HG03280 (cell line): ENCODE measurements around the gene CREG2.

Experiments
- ATAC-seq: cut with Tn5 transposase; IDR thresholded peaks from one replicate; pipeline ENCODE4 v1.9.1; 2021; ENCODE audit warnings: mild to moderate bottlenecking, moderate library complexity; ENCODE audit not compliant: unreplicated experiment

The CREG2 gene

DNA sequence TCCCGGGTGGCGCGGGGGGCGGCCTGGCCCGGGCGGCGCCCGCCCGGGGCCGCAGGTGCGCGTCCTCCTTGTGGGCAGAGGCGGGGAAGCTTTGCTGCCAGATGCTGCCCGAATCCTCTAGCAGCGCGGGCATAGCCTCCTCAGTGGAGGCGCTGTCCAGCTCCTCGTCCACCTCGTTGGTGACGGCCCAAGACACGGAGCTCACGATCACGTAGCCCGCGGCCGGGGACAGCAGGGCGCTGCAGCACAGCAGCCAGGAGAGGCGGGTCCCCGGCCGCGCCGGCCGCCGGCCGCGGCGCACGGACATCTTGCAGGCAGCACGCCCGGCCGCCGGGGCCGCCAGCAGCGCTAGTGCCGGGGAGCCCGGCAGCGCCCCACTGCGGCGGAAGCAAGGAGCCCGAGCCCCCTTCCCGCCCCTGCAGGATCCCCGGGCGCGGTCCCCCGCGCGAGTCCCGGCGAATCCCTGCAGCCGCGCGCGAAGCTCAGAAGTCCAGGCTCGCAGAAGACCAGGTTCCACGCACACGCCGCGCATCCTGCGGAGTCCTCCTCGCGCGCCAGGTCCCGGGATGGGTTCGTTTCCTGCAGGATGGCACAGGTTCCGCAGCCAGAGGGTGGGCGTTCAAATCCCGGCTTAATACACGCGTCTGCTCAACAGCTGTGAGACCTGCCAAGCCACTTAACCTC is at the start of gene CREG2:
Gene CREG2, minus strand, starts transcription at position 353 of the 684 bp plus-strand sequence. Its CDS starts 46 bp downstream, at position 307.
- ATAC-seq = no peak

DNA sequence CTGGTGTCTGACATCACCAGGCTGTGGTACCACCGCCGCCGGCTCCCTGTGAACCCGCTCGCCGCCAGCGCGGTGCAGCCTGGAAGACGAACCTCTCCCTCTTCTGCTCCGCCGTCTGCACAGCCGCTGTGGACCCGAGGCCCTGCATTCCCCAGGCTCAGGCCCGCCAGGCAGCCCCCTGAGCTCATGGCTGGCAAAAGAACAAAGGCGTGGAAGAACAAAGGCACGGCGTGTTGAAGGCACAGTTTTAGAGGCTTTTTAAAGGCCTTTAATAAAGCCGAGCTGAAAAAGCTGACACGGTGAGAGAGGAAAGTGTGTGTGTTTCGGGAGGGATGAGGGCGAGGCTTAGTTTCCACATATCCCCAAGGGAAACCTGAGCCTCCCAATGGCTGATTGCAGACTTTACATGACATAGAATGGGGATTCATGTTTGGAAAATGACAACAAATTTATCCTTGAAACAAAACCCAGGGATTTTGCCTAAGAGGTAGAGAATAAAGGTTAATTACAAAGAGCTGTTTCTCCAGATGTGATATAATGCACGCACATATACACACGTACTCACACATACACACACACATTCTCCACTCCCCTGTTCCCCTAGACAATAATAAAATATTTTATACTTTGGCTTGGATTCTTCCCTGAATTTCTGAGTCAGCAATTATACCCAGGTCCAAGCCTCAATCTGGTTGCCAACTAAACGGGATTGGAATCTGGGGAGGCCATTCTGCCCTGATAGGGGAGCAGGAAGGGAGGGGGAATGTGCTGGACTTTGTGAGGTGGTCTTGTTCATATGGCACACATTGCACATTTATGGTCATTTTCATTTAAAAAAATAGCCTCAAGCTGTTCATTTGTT is 47.9 kb upstream of the CREG2 start:
- no peak for ATAC-seq

DNA sequence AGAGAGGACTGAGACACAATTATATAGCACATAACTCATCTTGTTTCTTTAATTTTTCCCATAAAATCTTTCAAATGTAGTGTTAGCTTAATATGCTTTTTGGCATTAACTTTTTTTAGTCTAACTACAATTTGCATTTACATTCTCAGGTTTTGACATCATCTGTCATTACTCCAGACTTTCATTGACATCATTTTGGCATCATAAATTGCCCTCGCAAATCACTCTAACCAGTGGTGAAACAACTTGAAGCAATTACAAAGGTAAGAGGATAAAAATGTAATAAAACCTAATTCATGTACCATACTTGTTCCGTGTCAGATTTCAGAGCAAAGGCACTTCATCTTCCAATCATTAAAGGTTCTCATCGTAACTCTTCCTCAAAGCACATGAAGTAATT is 46.2 kb upstream of the CREG2 start:
- no peak for ATAC-seq

GRCh38 chr2:101432411-101433181 is 45.3 kb upstream of the CREG2 start:
- ATAC-seq = no peak

DNA sequence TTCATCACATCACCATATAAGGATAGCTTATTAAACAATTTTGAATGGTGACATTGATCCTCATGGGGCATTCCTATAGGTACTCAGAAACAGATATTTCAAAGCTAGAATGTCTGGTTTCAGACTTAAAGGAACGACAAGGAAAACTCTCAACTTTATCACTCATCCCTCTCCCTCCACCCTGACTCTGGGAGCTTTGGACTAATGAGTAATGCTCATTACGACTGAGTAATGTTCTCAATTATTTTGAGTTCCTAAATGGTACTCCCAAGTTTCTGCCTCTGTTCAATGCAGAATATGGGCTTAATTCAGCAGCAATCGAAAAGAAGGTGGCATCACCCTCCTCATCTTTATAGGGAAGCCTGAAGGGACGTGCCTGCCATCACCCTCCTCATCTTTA is 44.2 kb upstream of the CREG2 start:
- ATAC-seq = no peak

DNA sequence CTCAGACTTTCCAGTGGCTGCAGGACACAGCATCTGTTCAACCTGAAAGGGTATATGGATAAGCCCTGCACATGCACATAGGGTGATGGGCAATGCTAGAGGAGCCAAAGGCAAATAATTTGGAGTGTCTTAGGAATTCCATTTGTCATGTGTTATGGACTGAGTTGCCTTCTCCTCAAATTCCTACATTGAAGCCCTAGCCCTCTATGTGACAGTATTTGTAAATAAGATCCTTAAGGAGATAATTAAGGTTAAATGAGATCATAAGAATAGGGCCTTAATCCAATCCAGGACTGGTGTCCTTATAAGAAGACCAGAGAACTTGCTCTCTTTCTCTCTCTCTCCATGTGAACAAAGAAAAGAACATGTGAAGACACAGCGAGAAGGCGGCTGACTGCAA is 42.9 kb upstream of the CREG2 start:
- ATAC-seq = no peak

- ATAC-seq = no peak
Observed at GRCh38 chr2:101429453-101429852, 42.1 kb upstream of the CREG2 start.

- no peak for ATAC-seq
Observed at GRCh38 chr2:101428422-101429176, 41.3 kb upstream of the CREG2 start.

GRCh38 chr2:101427743-101428142 is 40.4 kb upstream of the CREG2 start:
- ATAC-seq = no peak

GRCh38 chr2:101427240-101427639 is 39.9 kb upstream of the CREG2 start:
- ATAC-seq = no peak

DNA sequence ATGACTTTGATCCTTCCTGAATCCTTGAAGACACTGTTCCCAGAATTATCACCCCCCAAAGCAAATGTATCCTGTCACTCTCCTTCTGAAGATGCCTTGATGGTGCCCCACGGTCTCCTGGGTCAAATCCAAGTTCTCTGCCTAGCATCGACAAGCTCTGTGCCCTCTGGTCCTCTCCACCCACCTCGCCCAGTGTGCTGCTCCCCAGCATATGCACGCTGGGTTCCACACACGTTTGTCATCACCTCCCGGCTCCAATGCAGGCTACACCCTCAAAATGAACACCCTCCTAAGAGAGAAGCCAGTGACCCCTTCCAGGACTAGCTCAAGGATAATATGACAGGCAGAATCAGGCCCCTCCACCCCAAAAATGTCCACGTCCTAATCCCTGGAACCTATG is 39.5 kb upstream of the CREG2 start:
- ATAC-seq = no peak

GRCh38 chr2:101420623-101421022 is 33.3 kb upstream of the CREG2 start:
- no peak for ATAC-seq

- ATAC-seq = no peak
Observed at GRCh38 chr2:101419096-101419663, 31.9 kb upstream of the CREG2 start.

DNA sequence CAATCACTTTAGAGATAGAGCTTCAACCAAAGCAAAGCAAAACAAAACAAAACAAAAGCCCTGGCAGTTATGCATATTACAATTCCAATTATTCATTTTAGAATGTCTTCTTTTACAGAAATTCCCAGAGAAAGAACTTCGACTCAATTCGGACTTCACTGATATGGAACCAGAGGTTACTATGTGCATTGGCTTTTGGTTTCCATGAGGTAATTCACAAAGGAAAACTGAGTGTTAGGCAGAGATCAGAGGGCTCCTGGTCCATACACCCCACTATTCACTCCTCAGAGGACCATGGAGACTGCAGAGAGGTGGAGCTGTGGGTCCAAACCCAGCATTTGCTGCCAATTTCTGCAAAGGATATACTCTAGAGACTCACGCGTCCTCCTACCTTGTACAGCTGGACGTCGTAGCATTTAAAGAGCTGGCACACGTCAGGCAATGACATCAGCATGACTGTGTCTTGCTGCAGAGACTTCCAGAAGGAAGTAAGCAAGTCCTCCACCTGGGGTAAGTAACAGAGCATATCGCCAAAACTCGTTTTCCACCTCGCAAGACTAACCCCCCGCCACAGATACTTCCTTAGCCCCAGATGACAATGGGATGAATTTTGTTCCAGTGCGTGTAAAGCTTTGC is 31.3 kb upstream of the CREG2 start:
- no peak for ATAC-seq

DNA sequence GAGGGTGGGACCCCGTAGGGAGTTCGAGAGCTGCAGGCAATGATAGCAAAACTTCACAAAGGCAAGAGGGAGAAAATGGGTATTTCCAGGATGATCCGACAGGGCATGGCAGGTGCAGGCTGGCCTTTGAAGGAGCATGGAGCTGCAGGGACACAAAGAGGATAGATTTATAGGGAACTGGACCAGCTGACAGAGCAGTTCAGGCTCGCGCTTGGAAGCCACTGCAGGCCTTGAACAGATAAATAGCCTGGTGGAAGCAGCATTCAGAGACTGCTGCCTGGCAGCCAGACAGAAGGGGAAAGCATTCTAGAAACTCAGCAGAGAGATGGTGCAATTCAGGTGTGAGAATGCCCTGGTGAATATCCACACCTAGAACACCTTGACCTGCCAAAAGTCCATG is 29.3 kb upstream of the CREG2 start:
- no peak for ATAC-seq

DNA sequence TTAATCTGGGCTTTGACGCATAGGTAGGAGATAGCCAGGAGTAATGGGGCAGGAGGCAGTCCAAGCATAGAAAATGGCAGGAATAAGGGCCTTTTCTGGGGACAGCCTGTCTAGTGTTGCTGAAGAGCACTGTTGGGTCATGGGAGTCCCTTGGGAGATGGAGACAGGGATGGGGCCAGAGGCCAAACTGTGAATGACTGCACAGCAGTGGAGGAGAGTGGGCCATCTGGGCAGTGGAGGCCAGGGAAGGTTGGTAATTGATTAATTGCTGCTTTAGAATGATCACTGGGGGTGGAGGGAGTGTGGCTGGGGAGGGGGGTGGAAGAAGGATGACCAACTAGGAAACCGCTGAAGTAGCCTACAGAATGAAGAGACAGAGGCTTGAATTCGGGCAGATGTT is 28.6 kb upstream of the CREG2 start:
- no peak for ATAC-seq

GRCh38 chr2:101415220-101415619 is 27.9 kb upstream of the CREG2 start:
- no peak for ATAC-seq

DNA sequence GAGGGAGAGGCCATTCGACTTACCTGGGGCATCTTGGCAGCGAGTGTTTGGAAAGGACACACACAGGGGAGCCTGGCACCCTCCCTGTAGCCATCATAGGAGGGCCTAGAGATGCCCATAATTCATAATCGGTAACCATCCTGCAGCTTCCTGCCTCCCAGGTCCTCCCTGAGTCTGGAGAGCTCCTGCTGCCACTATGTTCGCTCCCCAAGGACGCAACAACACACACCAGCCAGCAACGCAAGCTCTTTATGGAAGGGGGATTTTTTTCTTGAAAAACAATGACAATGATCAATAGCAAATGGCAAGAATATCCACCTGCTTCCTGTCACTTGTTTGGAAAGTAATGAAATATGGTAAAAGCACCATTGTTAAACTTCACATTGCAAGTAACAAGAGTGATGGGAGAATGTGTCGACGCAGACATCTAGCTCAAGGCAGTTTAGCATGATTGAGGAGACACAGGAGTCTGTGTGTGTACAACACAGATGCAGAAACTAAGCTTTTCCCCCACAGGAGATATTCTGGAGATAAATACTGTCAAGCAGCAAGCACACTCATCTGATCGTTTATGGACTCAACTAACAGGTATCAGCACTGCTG is 24.9 kb upstream of the CREG2 start:
- ATAC-seq = no peak

DNA sequence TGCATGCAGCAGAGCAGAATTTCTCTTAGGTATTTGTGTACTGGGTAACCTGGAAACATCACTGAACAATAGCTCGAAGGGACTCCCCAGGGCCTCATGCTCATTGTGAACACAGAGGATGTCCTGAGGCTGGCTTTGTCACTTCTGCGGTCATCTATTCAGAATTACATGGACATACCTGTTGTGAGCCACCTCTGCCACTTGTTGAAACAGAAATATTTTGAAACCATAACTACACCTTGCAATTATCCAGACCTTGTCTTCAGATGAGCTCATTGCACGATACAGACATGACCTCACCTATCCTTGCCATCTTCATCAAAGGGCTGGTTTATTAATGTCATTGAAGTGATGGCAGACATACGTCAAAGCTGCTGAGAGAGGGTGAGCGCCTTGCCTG is 23.4 kb upstream of the CREG2 start:
- no peak for ATAC-seq

GRCh38 chr2:101410114-101410513 is 22.8 kb upstream of the CREG2 start:
- no peak for ATAC-seq
